Measurements from ENCODE around the gene ZMIZ2.
"Not testable (repeated sequence)": the region's sequence is repeated elsewhere in the genome, so short reads cannot be mapped to it uniquely, and the experiment has no call there.

The ZMIZ2 gene

DNA sequence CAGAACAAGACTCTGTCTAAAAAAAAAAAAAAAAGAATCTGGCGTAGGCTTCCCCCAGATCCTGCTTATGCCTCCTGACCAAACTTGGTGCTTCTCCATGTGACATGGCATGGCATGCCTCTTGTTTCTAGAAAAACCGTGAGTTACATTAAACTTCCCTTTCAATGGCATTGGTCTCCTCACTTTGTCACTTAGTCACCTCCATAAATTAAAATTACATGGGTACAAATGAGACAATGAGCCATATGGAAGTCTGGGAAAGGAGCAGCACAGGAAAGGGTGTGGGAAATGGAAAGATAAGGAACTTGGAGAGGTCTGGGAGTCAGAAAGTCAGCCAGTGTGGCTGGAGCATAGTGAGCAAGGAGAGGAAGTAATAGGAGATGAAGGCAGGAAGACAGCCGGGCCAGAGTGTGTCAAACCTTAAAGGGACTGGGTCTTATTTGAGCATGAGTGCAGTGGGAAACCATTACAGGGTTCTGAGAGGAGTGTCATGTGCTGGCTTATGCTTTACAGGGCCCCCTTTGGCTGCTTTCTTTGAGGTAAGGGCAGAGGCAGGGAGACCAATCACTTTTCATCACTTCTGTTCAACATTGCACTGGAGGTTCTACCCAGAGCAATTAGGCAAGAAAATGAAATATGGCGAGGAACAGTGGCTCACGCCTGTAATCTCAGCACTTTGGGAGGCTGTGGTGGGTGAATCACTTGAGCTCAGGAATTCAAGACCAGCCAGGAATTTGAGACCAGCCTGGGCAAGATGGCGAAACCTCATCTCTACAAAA lies 21.3 kb upstream of the ZMIZ2 start:
- peak; percentile 77 to 80 for DNase-seq (ENCODE audit: low read depth in 2 of 2)

DNA sequence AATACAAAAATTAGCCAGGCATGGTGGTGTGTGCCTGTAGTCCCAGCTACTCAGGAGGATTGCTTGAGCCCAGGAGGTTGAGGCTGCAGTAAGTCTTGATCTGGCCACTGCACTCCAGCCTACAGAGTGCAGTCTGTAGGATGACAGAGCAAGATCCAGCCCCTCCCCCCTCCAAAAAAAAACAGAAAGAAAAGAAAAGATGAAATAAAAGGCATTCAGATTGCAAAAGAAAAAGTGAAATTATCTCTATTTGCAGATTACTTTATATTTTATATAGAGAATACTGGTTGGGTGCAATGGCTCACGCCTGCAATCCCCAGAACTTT lies 20.7 kb upstream of the ZMIZ2 start:
- DNase-seq (ENCODE audit: low read depth in 2 of 2) = no peak

DNA sequence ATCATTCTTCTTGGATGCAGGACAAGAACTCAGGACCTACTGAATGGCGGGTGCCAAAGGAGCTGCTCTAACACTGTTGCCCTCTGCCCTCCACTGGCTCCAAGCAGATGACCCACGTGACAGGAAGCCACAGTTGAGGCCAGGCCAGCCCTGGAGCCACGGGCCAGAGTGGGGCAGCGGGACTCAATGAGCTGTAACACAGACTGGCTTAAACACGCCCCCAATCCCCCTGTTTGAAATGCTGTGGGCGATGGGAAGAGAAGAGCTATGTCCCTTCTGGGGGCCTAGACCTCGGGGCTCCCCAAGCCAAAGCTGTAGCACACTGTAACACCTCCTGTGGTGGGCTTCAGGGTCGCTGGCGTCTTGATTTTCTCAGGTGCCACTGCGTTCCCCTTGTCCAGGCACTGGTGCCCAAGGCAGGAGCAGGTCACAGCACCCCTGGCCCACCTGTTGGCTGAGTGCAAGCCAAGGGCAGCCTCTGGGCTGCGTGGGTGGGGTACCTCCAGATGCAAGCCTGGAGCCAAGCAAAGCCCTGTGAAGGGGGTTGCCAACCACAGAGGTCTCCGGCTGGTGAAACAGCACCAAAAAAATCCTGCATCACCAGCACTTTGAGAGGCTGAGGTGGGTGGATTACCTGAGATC lies 18.6 kb upstream of the ZMIZ2 start:
- DNase-seq (ENCODE audit: low read depth in 2 of 2) = no peak

DNA sequence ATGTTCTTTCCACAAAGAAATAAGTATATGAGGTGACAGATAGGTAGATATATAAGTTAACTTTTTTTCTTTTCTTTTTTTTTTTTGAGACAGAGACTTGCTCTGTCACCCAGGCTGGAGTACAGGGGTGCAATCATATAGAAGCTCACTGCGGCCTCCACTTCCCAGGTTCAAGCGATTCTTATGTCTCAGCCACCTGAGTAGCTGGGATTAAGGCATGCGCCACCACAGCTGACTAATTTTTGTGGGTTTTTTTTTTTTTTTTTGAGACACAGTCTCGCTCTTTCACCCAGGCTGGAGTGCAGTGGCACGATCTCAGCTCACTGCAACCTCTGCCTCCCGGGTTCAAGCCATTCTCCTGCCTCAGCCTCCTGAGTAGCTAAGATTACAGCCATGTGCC lies 15.7 kb upstream of the ZMIZ2 start:
- not testable (repeated sequence) for DNase-seq (ENCODE audit: low read depth in 2 of 2)

DNA sequence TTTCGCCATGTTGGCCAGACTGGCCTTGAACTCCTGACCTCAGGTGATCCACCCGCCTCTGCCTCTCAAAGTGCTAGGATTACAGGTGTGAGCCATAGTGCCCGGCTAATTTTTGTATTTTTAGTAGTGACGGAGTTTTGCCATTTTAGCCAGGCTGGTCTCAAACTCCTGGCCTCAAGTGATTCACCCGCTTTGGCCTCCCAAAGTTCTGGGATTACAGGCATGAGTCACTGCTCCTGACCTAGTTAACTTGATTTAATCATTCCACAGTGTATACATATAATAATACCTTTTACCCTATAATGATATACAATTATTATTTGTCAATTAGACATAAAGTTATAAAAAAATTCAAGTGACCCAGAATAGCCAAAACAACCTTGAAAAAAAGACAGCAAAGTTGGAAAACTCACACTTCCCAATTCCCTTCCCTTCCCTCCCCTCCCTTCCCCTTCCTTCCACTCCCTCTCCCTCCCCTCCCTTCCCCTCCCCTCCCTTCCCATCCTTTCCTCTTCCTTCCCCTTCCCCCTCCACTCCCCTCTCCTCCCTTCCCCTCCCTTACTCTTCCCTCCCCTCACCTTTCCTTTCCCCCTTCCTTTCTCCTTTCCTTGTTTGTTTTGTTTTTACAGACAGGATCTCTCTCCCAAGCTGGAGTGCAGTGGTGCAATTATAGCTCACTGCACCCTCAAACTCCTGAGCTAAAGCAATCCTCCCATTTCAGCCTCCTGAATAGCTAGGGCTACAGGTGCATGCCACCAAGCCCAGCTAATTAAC lies 14.8 kb upstream of the ZMIZ2 start:
- DNase-seq (ENCODE audit: low read depth in 2 of 2) = peak; percentile 37 to 38

DNA sequence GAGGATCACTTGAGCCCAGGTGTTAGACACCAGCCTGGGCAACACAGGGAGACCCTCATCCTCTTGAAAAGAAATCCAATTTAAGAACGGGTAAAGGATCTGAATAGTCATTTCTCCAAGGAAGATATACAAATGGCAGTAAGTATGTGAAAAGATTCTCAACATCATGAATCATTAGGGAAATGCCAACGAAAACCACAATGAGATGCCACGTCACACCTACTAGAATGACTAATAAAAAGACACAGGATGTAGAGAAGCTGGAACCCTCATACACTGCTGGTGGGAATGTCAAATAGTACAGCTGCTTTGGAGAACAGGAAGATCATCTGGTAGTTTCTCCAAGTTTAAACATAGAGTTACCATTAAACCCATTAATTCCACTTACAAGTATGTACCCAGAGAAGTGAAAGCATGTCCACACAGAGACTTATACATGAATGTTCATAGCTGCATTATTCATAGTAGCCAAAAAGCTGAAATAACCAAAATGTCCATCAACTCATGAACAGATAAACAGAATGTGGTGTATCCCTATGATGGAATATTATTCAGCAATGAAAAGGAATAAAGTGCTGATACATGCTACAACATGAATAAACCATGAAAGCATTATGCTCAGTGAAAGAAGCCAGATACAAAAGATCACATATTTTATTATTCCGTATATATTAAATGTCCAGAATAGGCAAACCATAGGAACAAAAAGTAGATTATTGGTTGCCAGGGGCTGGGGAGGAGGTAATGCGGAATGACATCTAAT lies 13.1 kb upstream of the ZMIZ2 start:
- DNase-seq (ENCODE audit: low read depth in 2 of 2) = peak; percentile 93

DNA sequence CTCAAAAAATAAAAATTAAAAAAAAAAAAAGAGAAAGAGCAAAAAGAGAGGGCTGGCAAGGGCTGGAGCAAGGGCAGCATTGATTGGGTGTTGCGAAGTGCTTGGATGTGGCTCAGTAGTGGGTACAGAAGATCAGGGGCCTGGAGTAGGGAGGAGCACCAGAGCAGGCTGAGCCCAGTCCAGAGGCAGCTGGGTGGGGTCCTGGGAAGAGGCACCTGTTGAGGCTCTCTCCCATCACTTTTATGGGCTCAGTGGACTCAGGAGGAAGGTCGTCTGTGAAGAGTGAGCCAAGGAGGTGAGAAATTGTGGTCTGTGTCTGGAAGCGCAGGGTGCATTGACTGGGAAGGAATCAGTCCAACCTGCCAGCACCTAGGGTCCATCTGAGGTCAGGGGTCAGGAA lies 11.8 kb upstream of the ZMIZ2 start:
- DNase-seq (ENCODE audit: low read depth in 2 of 2) = no peak

DNA sequence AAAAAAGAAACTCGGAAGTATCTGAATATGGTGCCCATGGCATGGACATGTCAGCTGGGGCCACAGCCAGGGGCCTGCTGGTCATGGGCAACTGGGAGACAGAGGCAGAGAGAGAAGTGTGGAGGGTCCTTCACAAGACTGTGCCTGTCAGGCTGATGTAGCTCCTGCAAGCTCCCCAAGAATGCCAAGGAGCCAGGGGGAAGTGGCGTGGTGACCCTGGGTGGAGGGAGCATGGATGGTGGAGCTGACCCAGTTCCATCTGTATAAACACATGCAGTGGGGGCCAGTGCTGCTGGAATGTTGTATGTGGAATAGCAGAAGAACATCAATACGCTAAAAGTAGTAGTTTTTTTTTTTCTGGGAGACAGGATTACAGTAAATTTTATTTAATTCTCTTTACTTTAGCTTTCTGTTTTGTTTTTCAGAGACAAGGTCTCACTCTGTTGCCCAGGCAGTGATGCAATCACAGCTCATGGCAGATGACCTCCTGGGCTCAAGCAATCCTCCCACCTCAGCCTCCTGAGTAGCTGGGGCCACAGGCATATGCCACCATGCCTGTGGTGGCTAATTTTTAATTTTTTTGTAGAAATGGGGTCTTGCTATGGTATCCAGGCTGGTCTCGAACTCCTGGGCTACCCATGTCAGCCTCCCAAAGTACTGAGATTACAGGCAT lies 10.5 kb upstream of the ZMIZ2 start:
- DNase-seq (ENCODE audit: low read depth in 2 of 2) = no peak

DNA sequence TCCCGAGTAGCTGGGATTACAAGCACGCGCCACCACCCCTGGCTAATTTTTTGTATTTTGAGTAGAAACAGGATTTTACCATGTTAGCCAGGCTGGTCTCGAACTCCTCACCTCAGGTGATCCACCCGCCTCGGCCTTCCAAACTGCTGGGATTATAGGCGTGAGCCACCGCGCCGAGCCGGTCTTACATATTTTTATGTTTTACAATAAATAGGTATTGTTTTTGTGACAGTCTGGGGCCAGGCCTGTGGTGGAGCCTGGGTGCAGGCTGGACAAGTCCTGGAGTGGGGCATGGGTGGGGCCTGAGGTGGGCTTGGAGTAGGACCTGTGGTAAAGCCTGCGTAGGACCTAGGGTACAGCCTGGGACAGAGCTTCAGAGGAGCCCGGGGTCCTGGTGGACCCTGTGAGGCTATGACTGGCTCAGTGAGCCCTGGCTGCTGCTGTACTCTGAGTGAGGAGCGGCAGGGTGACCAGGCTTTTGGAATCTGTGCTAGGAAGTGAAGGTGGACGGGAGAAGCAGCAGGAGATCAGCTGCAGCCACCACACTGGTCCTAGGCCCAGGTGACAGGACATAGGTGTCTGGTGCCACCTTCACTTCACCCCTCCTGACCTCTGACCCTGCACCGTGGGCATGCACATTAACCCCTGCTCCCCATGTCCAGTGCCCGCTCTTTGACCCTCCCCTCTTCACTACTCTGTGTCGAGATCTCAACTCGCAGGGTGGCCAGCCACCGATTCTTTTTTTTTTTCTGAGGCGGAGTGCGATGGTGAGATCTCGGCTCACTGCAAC lies 9.6 kb upstream of the ZMIZ2 start:
- DNase-seq (ENCODE audit: low read depth in 2 of 2) = no peak

DNA sequence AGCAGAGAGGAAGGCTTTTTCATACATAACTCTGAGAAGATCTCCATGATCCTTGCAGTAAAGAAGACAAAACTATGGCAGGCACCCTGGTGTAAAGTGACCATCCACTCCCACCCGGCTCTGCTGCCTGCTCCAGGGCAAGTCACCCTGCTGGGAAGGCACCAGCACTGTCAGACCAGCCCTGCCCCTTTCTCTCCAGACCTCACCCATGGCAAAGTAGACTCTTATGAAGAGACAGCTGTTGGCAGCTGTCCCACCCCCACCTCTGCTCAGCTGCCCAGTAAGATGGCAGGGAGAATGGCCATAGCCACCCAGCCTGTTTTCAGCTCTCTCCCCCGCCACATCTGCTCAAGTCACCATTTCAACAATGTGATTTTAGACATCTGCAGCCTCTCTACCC lies 8.6 kb upstream of the ZMIZ2 start:
- no peak for DNase-seq (ENCODE audit: low read depth in 2 of 2)

DNA sequence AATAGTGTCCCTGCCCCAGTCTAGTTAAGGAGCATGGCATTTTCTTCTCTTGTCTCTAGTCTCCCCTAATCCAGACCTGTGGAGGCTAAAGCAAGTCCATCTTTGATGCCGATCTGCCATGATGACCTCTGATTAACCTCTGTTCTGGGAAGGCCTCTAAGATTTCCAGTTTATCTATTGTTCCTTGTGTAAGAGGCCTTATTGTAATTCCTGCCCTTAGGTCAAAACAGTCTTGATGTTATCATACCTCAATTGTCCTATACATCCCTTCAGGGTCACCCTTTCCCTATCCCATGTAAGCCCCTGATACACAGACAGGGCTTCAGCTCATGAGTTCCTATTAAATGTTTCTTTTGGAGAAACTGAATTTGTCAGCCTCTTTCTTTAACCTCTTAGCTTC lies 4.9 kb upstream of the ZMIZ2 start:
- no peak for DNase-seq (ENCODE audit: low read depth in 2 of 2)

DNA sequence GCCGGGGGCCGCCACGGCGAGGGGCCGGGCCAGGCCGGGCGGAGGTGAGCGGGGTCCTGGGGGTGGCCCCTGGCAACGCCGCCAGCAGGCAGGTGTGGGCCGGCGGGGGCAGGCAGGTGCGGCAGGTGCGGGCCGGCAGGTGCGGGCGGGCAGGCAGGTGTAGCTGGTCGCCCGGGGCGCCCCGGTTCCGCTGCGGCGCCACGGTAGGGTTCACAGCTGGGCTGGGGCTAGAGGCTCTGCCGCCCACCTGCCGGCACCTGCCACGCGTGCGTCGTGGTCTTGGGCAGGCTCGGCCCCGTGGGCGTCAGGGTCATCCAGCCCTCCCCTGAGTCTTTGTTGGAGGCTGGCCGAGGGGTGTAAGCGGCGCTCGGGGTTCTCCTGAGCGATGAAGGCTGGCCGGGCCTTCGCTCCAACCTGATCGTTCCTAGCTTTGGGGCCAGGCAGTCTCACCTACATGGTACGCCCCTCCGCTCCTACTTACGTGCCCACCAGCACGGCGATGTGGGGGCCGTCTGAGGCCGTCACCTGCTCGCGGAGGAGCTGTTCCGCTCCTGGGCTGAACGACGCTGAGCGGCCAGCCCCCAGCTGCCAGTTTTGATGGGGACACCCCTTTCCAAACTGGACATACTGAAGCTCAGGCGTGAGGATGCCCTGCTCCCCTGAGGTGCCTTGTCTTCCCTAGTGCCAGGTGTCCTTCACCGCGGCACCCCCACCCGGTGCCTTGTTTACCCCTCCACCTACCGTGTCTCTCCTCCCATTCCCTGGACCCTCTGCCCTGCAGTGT lies 493 bp downstream of the ZMIZ2 start:
- no peak for DNase-seq (ENCODE audit: low read depth in 2 of 2)

DNA sequence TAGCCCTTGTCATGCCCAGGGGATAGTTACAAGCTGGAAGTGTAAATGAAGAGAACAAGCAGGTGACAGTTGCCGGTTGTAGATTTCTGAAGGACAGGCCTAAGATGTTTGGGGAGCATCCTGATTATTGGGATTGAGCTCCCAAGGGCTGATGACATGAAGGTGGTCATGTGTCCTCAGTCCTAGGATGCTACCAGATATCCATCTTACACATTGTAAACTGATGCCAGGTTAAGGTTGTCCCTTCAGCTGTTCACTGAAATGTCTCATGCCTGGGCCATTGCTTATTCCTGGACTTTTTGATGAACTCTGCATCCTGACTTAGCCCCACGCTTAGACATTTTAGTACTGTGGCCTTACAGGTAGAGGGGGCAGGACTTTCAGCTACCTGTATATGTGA lies 1.3 kb downstream of the ZMIZ2 start:
- DNase-seq (ENCODE audit: low read depth in 2 of 2) = no peak

DNA sequence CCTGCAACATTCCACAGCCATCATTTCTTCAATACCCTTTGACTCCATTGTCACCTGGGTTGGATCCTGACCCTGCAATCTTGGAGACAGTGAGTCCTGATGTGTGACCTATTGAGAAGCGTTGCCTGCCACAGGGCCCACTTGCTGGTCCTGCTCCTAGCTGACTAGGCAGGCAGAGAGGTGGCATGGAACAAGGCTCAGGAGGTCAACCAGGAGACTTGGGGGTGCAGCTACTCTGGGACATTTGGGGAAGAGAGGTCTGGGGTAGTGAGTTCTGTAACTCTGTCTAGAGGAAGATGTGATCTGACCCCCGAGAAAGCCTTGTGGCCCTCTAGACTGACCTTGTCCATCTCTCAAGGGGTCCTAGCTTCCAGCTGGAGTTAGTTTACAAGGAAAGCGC lies 1.8 kb downstream of the ZMIZ2 start:
- no peak for DNase-seq (ENCODE audit: low read depth in 2 of 2)

DNA sequence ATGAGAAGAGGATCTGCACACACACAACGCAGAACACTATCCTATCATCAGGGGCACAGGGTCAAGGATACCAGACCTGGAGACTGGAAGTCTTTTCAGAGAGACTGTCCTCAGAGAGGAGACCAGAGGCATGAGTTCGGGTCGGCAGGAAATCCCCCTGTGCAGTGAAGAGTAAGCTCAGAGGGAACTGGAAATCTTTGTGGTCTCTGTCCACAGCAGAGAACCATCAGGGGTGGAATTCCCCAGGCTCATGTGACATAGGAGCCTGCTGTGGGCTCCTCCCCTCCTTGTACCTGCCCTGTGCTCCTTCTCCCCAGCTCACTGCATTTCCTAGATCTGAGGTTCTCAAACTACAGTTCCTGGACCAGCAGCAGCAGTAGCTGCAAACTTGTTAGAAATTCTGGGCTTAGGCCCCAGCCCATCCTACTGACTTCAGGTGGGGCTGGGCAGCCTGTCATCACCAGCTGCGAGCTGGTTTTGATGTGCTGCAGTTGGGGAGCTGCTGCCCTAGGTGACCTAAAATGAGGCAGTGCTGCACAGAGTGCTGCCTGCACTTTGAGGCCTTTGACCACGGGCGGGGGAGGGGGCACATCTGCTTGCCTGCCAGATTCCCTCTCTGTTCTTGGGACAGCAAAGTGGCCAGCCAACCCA lies 2.4 kb downstream of the ZMIZ2 start:
- no peak for DNase-seq (ENCODE audit: low read depth in 2 of 2)

DNA sequence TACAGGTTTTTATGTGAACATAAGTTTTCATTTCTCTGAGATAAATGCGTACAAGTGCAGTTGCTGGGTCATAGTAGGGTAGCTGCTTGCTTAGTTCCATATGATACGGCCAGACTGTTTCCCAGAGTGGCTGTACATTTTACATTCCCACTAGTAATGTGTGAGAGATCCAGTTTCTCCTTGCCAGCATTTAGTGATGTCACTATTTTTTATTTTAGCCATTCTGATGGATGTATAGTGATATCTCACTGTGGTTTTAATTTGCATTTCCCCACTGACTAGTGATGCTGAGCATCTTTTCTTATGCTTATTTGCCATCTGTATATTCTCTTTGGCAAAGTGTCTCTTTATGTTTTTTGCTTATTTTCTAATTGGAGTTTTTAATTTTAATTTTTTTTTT lies 4.2 kb downstream of the ZMIZ2 start:
- DNase-seq (ENCODE audit: low read depth in 2 of 2) = no peak

DNA sequence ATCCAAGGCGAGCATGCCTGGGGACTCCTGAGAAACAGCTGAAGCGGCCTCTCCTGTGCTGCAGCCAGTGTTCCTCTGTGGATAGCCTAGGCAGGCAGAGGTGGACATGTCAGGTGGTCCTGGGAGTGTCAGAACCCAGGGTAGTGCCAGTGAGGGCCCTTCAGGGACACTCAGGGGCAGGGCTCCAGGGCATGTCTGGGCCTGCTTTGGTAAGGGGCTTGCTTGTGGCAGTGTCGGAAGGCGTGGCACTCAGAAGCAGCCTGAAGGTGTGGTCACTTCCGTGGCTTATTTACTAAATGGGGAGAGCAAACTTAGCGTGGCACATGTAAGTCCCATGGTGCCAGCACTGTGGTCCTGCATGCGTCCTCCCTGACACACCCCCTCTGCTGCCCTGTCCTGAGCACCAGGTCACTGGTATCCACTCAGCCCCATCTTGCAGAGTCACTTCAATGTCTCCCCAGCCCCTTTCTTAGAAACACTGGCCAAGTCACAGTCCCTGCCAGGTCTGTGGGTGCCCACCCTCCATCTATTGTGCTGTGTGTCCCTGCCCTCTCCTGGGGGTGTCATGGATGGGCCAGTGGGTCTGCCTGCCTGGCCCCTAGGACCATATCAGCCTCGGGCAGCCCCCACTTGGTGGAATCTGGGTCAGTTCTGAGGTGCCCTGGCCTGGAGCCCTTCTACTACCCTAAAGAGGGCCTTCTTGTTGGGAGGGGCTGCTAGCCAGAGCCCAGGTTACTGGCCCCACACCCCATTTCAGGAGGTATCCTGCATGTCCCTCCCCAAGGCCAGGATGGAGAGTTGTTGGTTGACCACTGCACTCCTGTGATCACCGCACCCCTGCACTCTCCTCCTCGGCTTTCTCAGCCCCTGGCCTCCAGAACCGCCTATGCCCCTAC lies 6.4 kb downstream of the ZMIZ2 start:
- DNase-seq (ENCODE audit: low read depth in 2 of 2) = no peak
